GM19324 (cell line): ENCODE measurements around the gene PDCD10.

Source experiments
- ATAC-seq: cut with Tn5 transposase; IDR thresholded peaks from one replicate; pipeline ENCODE4 v1.9.1; 2021; ENCODE audit warnings: mild to moderate bottlenecking, moderate library complexity; ENCODE audit not compliant: unreplicated experiment, low FRiP score

The PDCD10 gene

DNA sequence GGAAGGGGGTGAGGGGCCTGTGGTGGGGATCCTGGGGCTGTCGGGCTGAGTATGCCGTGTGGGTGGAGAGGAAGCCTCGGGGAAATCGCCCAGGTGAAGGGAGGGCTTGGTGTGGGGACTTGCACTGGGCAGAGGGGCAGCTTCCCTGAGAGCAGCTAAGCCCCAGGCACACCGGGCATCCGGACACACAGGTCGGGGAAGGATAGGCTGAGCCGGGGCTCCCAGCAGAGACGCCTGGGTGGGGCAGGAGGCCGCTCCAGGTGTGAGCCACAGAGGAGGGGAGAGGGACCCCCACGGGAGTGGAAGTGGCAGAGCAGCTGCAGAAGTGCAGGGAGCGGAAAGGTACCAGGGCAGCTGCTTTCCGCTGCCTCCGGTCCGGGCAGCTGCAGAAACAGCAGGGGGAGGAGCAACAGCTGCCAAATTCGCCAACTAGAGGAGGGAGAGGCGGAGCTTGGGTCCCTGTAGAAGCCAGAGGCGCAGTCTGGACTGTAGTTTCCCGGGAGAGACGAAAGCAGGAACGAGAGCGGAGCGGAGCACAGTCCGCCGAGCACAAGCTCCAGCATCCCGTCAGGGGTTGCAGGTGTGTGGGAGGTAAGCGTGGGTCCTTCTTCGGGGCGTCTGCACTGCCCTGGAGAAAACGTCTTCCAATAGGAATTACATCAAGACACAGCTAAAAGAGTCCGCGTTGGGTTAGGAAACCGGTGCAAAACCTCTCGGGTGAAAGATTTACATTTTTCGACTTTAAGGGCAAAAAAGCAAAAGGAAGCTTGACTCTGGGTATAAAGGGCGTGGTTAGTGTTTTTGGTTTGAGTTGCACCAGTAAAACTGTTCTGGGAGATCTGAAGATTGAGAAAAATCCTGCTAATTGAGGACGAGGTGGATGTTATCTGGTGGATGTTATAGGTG, 794 bp upstream of the PDCD10 start, which contains the start of gene SERPINI1:
TSS of gene SERPINI1 (plus strand) at position 489 of the 906 bp plus-strand sequence. CDS start 53,408 bp downstream, outside the sequence.
- ATAC-seq = peak; percentile 65

DNA sequence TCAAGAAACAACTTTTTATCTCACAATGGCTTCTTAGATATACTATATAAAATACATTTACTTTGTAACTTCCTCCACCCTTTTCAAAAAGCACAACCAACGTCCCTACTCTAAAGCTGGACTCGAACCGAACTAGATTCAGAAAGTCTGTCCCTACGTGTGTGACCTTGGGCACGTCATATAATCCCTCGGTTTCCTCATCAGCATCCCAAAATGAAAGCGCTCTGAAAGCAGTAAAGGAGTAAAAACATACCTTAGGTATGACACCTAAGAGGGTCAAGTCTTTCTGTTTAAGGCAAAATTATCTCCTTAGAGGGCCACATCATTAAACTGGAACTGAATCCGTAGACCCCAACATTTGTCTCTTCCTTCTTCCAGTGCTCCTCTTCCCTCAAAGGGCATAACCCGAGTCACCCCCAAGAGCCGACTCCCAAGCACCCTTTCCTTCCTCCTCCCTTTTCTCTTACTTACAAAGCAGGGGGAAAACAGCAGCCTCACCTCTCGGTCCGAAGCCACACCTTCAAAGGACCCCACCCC, 663 bp downstream of the PDCD10 start:
- ATAC-seq = no peak

DNA sequence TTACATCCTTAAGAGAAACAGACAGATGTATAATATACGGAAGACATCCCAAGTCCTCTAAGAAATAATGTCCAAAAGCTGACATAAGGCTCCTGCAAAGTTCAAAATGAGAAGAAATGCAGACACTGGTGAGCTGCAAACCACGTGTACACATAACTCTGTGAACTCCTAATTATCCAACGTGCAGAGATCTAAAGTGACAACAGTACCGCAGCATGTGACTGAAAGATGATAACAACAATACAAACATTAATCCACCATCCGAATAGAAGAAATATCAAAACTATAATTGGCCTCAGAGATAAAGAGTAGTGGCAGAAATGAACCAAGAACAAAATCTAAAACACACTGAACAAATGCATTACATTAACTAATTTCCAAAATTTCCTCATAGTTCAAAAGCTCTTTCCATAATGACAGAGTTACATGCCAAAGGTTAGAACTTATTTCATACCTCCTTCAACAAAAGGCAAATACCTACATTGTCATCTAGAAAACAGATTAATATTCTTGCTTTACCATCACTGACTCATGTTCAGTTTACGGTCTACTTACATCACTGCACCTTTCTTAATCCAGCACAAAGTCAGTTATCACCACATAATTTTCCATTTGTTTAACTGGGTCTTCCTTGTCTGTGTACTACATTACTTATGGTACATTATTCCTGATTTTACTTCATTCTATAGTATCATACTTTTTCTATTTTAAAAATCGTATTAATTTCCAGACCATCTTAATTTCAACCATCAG, 2.2 kb downstream of the PDCD10 start:
- no peak for ATAC-seq

DNA sequence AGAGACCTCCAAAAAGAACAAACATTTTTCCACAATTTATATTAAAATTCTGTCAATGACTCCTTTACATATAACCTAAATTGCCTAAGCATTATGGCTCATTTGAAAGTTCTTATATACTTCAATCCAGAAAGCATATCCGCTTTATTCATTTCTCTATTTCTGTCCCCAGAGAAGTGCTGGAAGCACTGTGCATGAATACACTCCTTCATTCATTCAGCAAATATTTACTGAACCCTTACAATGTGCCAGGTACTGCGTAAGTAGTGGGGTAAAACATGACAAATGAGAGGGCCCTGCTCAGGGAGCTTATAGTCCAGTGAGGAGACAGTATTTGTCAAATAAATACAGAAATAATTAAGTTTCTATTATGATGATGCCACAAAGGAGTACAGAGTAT, 3.3 kb downstream of the PDCD10 start:
- no peak for ATAC-seq

DNA sequence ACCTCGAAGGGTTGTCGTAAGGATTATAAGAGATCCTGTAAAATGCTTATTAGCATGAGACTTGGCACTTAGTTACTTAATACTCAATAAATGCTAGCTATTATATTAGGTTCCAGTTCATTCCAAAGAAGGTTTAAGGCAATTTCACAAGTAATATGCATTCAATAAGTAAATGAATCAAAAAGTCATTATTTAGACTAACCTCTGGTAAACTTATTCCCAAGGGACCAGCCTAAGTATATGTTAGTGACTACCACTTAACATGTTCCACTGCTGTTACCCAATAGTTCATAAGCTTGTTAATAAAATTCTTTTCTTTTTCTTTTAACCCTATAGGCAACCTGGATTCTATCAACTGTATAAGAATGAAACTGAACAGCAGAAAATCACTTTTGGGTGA, 5.1 kb downstream of the PDCD10 start:
- no peak for ATAC-seq

DNA sequence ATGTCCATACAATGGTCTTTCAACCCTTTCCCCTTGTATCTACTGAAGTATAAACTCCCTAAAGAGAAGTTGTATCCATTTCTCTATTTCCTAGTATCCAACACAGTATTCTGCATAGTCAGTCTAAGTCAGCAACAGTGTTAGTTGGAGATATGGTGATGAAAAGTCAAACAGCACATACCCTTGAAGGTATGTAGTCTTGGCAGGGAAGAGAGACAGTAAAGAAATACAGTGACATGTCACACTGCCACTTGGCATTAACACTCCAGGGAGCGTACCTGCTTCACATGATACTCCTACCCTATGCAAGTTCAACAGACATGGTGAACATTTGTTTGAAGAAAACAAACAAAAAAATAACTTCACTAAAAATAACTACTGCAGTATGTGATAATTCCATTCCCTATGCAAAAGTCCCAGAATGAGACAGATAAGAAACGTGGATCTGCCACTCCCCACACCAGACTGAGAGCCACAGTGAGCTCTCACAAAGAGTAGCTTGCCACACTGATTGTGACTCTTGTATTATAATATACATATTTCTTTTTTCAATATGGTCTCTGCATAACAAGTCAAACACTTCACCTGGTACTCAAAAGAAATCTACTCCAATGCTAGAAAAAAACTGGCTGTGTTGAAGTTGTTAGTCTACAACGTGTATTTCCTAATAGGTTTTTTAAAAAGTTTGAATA, 5.9 kb downstream of the PDCD10 start:
- ATAC-seq = no peak

DNA sequence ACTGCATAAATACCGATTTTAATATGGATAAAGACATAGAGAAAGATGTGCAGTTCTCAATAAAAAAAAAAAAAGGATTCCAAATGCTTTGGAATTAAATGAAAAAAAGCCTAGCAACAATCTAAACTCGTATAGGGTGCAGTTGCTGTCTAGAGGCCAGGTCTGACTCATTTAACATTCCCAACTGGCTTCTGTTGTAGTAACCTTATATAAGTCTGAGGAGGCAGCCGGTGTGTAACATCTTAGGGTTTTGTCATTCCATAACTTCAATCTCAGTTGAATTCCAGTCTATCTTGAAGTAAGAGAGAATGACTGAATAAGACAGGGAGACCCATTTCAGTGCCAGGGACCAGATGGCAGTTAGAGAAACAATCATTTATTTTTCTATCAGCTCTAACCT, 6.5 kb downstream of the PDCD10 start:
- ATAC-seq = no peak

DNA sequence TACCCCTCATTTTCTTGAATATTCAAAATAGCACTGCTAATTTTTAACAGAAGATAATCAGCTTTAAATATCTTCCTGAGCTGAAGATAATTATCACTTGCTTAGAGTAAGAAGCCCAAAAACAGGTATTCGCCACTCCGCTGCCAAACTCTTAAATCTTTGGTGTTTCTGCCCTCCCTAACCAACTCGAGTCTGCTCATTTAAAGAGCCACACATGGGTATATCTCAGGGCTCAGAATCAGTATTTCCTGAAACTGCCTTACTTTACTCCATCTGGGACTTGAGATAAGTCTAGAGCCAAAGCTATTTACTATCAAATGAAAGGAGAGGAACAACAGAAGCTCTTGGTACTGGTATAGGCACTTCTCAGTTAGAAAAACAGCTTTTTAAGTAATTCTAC, 10.8 kb downstream of the PDCD10 start:
- no peak for ATAC-seq

DNA sequence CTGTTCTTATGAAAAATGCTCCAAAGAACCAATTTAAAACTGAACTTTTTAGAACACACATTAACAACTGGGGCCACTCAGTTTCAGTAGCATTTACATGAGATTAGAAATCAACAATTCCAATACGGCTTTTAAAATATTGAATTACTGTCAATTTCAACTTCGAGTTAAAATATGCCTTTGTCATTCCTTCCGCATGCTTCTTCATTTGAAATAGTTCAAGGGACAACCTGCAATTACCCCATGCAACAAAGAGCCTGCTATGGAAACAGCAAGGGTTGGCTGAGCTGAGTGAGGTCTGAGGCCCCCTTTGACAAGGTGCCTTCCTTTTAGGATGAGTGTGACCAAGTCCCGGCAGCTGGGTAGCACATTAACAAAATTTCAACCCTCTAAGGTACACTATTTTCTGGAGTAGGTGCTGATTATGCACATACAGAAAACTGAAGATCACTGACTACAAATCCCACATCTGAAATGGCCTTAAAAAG, 11.6 kb downstream of the PDCD10 start:
- no peak for ATAC-seq

DNA sequence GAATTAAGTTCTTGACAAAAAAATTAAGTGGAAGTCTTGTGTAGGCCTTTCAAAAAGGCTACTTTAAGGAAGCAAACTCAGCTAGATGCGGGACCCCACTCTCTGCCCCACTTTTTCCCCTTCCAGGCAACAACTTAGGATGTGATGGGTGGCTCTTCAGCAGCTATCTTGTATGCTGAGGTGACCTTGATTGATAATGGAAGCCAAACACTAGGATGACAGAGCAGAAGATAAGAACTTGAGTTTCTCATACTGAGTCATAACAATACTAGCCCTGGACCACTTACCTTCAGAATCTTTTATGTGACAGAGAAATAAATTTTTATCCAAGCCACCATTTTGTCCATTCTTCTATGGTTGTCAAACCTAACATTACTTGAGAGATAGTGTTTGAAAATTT, 16.1 kb downstream of the PDCD10 start:
- no peak for ATAC-seq

DNA sequence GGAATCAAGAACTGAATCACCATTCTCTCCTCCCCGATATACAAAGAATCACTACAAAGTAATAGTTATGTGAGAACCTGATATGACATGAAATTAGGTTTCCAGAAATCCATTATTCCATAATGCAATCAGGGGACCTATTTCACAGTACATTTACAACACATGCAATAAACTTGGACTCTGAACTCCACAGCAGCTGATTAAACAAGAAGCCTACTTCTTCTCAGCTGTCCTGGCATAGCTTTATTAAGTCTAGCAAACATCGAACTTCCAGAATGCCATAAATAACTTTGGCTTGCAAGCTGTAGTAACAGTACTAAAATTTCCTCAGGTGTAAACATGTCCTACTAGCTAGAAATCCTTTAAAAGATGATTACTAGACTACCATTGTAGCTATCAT, 17.8 kb downstream of the PDCD10 start:
- ATAC-seq = no peak

DNA sequence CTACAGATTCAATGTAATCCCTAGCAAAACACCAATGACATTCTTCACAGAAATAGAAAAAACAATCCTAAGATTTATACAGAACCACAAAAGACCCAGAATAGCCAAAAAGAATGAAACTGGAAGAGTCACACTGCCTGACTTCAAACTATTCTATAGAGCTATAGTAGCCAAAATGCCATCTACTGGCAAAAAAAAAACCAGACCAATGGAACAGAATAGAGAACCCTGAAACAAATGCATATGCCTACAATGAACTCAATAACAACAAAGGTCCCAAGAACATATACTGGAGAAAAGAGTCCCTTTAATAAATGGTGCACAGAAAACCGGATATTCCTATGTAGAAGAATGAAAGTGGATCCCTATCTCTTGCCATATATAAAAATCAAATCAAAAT, 19.8 kb downstream of the PDCD10 start:
- no peak for ATAC-seq

DNA sequence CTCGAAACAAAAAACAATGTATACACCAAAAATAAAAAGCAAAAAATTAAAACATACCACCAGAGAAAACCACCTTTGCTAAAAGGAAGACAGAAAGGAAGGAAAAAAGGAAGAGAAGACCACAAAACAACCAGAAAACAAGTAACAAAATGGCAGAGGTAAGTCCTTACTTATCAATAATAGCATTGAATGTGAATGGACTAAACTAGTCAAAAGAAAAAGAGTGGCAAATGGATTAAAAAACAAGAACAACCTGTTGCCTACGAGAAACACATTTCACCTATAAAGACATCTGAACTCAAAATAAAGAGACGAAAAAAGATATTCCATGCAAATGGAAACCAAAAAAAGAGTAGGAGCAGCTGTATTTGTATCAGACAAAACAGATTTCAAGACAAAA, 22.2 kb downstream of the PDCD10 start:
- no peak for ATAC-seq

DNA sequence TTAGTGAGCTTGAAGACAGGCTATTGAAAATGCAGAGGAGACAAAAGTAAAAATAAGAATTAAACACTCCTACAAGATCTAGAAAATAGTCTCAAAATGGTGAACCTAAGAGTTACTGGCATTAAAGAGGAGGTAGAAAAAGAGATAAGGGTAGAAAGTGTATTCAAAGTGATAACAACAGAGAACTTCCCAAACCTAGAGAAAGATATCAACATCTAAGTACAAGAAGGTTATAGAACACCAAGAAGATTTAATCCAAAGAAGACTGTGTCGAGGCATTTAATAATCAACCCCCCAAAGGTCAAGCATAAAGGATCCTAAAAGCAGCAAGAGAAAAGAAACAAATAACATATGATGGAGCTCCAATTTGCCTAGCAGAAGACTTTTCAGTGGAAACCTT, 23.3 kb downstream of the PDCD10 start:
- ATAC-seq = no peak

DNA sequence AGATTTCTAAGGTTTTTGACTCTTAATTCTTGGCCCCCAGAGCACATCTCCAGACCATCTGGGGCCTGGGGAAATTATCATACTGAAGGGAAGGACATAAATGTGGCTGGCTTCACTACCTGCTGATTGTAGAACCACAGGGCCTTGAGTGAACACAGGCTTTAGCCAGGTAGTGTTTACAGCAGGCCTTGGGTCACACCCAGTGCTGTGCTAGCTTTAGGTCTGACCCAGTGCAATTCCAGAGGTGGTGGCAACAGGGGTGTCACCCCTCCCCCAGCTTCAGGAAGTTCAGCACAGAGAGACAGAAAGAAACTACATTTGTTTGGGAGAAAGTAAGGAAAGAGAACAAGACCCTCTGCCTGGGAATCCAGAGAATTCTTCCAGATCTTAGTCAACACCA, 24.1 kb downstream of the PDCD10 start:
- no peak for ATAC-seq

DNA sequence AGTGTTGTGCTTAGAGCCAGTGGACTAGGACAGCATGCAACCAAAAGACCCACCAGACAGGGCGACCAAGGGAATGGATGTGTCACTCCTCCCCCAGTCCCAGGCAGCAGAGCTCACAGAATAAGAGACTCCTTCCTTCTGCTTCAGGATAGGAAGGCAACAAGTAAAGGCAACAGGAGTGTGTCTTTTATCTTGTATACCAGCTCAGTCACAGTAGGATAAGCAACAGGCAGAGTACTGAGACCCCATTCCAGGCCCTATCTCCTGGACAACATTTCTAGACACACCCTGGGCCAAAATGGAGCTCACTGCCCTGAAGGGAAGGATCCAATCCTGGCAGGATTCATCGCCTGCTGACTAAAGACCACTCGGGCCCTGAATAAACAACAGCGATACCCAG, 25.0 kb downstream of the PDCD10 start:
- ATAC-seq = no peak

DNA sequence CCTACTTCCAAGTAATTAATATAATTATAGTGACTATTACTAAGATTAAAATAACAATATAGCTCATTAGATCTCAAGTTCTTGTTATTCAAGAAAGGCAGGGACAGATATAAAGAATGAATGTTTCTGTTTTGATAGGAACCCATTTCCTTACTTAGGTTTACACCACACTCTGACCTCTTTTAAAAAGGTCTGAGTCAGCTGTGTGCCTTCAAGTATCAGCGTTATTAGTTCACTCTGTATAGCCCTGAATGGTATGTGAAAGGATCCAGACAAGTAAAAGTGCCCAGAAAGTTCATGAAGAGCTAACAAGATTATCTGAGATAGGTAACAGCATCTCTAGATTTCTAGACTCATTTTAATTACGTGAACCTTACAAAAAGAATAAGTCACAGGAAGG, 28.9 kb downstream of the PDCD10 start:
- ATAC-seq = no peak

DNA sequence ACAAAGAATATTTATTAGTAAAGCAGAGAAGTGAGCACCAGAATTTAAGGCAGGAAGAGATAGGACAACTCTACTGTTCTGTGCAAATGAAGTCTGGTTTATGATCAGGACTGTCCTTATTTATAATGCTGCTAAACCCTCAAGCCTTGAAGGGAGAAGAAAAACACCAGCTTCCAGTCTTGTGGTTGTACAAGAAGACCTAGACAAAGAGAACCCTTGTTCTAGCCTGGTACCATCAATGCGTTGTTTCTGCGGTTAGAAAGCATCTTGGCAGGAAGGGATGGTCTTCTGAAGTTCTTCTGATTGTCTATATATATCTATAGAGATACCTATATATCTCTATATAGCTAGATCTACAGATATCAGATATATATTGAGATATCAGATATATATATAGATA, 33.8 kb downstream of the PDCD10 start:
- no peak for ATAC-seq

DNA sequence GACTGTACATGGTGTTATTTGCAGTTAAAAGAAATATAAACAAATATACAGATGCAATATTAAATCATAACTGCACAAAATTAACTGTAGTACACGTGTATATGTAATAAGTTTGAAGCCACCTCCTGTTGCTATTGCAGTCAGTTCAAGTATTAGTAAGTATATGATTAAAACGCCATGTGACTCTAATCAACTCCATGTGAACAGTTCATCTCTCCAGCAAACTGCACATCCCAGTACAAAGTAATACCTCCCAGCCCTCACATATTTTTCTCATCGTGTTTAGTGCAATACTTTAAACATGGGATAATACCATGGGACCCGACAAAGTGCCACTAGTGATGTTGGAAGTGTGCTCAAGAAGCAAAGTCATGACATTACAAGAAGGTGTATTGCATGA, 34.6 kb downstream of the PDCD10 start:
- no peak for ATAC-seq

DNA sequence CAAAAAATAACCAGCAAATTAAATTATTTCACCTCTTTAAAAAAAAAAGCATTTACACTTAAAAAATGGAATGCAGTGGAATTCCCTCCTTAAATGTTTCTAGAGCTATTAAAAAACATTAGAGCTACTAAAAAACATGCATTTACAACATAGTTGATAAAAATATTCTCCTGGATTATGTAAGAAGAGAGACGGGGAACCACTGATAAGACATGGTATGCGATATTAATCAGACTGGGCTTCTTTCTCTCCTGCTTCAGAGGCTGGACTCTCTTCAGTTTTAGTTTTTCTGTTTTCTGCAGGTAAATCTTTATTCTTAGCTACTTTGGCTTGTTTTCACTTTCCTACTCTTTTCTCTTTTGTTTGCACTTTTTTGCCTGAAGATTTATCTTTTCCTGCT, 40.6 kb downstream of the PDCD10 start:
- ATAC-seq = no peak

DNA sequence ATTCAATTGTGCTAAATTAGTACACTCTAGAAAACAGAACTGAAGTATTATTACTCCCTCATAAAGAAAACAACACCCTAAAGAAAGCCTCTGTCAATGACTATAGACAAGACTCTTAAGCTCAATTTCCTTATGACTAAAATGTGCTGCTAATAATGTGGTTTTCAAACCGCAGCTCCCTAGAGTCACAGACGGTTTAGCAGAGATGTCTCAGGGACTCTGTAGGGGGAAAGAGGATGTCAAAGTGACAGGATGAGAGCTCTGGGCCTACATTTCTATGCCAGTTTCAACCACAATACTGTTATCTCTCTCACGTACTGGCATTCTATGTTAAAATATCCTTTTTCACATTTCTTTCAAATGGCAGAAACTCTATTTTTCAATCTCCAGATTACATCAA, 43.3 kb downstream of the PDCD10 start:
- ATAC-seq = peak; percentile 99
